ENCODE measurements around the gene CGNL1. TPM values are rescaled to one million over a fixed set of nuclear protein-coding genes. Genes with fewer than 3 reads are reported as not detected.

The CGNL1 gene
- total RNA-seq, 1 donor from 2014 or later, result 5.4 TPM

DNA sequence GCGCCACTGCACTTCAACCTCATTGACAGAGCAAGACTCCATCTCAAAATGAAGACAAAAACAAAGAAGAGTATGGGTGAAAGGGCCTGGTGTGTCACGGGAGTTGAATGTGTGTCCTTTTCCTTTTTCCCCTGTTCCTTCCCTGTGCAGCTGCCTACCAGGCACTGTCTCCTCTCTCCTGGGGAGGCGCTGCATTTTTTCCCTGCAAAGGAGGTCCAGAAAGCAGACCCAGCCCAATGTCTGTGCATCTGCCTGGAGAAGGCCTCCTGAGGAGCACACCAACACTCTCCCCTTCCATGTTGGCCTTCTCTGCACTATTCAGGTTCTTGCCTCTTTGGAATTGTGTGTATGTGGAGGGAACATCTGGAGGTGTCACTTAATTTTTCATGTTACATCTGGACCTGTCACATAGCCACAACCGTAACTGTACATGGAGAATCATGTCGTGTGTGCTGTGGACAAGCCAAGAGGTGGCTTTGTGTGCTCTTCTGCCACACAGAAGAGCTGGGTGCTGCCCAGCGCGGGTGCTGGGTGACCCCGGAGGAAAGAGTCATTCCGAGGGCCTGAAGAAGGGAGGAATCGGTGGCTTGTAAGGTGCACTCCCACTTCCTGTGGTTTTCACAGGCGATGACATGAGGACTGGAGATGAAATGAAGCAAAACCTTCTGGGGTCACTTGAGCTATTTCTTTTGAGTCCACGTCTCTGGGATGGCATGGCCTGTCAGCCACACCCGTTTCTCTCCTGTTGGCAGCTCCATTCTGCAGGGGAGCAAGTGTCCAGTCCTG lies 46.5 kb upstream of the CGNL1 start:
- H3K27ac Mint-ChIP-seq (ENCODE audit: unreplicated experiment), result no peak overlapping the region

DNA sequence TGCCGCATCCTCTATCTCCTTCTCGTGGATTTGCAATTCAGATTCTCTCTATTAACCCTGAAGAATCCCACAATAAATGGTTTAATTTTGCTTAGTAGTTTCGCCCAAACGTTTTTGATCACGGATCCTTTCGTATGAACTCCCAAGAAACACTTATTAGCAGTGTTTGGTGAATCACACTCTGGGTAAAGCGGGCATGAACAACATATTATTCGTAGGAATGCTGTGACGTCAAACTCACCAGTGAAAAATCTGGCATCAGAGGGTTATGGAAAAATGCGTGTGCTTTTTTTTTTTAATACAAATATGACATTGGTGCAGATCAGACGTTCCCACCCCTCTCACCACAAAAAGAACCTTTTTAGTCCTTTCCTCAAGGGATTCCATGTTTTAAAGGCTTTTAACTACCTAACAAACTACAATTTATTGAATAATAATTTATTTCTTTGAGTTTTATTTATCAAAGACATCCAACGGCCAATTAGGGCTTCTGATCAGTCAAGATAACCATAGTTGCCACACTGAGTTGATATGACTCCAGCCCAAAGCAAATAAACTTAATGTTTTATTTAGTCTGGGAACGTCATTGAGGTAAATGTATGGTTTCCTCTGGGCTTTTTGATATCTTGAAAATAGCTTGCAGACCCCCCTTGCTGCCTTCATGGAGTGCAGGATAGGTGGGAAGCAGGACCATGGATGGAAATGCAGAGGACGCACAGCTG lies 45.5 kb upstream of the CGNL1 start:
- Mint-ChIP-seq H3K9me3 (ENCODE audit: unreplicated experiment) (peaks cover 4% of the 10 kb centered on the region), H3K27ac (ENCODE audit: unreplicated experiment) (no peak overlapping the region), H3K4me3 (ENCODE audit: unreplicated experiment) (no peak overlapping the region), H3K4me1 (ENCODE audit: low read depth, unreplicated experiment) (peaks cover 23% of the 10 kb centered on the region), H3K36me3 (ENCODE audit: unreplicated experiment) (no peaks in the 10 kb centered on the region), H3K27me3 (ENCODE audit: unreplicated experiment) (peaks cover 5% of the 10 kb centered on the region)
- DNase-seq, result no peak
- TF ChIP-seq, protein P1, sequence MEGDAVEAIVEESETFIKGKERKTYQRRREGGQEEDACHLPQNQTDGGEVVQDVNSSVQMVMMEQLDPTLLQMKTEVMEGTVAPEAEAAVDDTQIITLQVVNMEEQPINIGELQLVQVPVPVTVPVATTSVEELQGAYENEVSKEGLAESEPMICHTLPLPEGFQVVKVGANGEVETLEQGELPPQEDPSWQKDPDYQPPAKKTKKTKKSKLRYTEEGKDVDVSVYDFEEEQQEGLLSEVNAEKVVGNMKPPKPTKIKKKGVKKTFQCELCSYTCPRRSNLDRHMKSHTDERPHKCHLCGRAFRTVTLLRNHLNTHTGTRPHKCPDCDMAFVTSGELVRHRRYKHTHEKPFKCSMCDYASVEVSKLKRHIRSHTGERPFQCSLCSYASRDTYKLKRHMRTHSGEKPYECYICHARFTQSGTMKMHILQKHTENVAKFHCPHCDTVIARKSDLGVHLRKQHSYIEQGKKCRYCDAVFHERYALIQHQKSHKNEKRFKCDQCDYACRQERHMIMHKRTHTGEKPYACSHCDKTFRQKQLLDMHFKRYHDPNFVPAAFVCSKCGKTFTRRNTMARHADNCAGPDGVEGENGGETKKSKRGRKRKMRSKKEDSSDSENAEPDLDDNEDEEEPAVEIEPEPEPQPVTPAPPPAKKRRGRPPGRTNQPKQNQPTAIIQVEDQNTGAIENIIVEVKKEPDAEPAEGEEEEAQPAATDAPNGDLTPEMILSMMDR (IDR thresholded peaks at IDR 0.05; ENCODE audit: partially characterized antibody, unreplicated experiment), result no peak

More for the DNA sequence above, 46.5 kb upstream of the CGNL1 start:
- H3K4me1 Mint-ChIP-seq (ENCODE audit: low read depth, unreplicated experiment), result peaks cover 16% of the 10 kb centered on the region
- peaks cover 1% of the 10 kb centered on the region for H3K9me3 Mint-ChIP-seq (ENCODE audit: unreplicated experiment)
- TF ChIP-seq, protein P1 (IDR thresholded peaks at IDR 0.05; ENCODE audit: partially characterized antibody, unreplicated experiment), result no peak
- H3K27me3 Mint-ChIP-seq (ENCODE audit: unreplicated experiment), result no peaks in the 10 kb centered on the region
- no peak for DNase-seq
- H3K36me3 Mint-ChIP-seq (ENCODE audit: unreplicated experiment), result no peaks in the 10 kb centered on the region
- no peak overlapping the region for H3K4me3 Mint-ChIP-seq (ENCODE audit: unreplicated experiment)

DNA sequence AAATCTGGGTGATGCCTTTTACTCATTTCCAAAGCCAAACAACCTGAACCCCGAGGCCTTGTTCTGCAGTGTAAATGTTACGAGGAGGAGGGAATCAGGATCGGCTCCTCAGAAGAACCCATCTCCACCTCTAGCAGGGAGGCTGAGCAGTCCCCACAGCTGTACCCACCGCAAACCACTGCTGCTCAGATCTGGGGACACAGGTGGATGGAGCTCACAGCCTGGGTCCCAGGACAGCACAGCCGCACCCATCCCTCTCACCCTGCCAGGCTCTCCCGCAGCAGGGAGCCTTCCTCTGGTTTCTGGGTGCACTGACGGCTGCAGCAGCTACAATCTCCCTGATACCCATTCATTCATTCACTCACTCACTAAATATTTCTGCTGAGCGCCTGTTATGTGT lies 44.0 kb upstream of the CGNL1 start:
- Mint-ChIP-seq H3K4me3 (ENCODE audit: unreplicated experiment) (no peak overlapping the region), H3K9me3 (ENCODE audit: unreplicated experiment) (peaks cover 4% of the 10 kb centered on the region), H3K4me1 (ENCODE audit: low read depth, unreplicated experiment) (peaks cover 30% of the 10 kb centered on the region), H3K36me3 (ENCODE audit: unreplicated experiment) (no peaks in the 10 kb centered on the region), H3K27me3 (ENCODE audit: unreplicated experiment) (peaks cover 5% of the 10 kb centered on the region), H3K27ac (ENCODE audit: unreplicated experiment) (no peak overlapping the region)
- TF ChIP-seq, protein P1 (IDR thresholded peaks at IDR 0.05; ENCODE audit: partially characterized antibody, unreplicated experiment), result no peak
- no peak for DNase-seq

DNA sequence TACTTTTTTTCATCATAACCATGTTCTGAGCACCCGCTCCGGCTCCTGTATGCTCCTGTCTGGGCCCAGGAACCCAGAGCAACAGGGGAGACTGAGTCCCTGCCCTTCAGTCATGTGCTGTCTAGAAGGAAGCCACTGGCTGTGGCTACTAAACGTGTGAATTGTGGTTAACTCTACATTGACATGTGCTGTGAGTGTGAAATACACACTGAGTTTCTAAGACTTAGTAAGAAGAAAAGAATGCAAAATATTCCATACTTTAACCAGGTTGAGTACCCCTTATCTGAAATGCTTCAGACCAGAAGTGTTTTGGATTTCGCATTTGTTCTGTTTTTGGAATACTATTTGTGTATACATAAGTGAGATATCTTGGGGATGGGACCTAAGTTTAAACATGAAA lies 42.8 kb upstream of the CGNL1 start:
- H3K4me3 Mint-ChIP-seq (ENCODE audit: unreplicated experiment), result no peak overlapping the region
- TF ChIP-seq, protein P1 (IDR thresholded peaks at IDR 0.05; ENCODE audit: partially characterized antibody, unreplicated experiment), result no peak
- no peaks in the 10 kb centered on the region for H3K36me3 Mint-ChIP-seq (ENCODE audit: unreplicated experiment)
- DNase-seq, result no peak
- H3K9me3 Mint-ChIP-seq (ENCODE audit: unreplicated experiment), result peaks cover 9% of the 10 kb centered on the region
- peaks cover 31% of the 10 kb centered on the region for H3K4me1 Mint-ChIP-seq (ENCODE audit: low read depth, unreplicated experiment)
- no peak overlapping the region for H3K27ac Mint-ChIP-seq (ENCODE audit: unreplicated experiment)
- H3K27me3 Mint-ChIP-seq (ENCODE audit: unreplicated experiment), result peaks cover 5% of the 10 kb centered on the region

DNA sequence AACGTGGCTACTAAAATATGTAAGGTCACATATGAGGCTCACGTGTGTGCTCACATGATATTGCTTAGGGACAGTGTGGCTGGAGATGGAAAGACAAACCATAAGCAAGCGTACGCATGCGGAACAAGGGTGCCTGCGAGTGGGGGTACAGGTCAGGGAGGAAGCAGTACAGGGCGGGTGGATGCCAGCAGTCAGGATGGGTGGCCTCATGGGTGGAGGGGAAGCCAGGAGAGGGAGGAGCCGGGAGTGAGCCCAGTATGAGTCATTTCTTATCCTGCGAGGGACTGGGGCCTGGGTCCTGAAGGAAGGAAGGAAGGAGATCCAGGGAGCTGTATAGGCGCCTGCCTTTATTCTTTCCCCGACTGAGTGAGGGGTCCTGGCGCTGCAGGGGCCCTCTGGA lies 42.0 kb upstream of the CGNL1 start:
- peaks cover 37% of the 10 kb centered on the region for H3K4me1 Mint-ChIP-seq (ENCODE audit: low read depth, unreplicated experiment)
- TF ChIP-seq, protein P1 (IDR thresholded peaks at IDR 0.05; ENCODE audit: partially characterized antibody, unreplicated experiment), result no peak
- no peak overlapping the region for H3K27ac Mint-ChIP-seq (ENCODE audit: unreplicated experiment)
- peaks cover 7% of the 10 kb centered on the region for H3K27me3 Mint-ChIP-seq (ENCODE audit: unreplicated experiment)
- H3K36me3 Mint-ChIP-seq (ENCODE audit: unreplicated experiment), result no peaks in the 10 kb centered on the region
- H3K9me3 Mint-ChIP-seq (ENCODE audit: unreplicated experiment), result peaks cover 9% of the 10 kb centered on the region
- no peak for DNase-seq
- H3K4me3 Mint-ChIP-seq (ENCODE audit: unreplicated experiment), result no peak overlapping the region

All from glutamatergic neuron (in vitro differentiated cells).